Esophagus squamous epithelium (tissue), 5 donors: ENCODE measurements around the gene HECTD4. TPM values are rescaled to one million over a fixed set of nuclear protein-coding genes. Genes with fewer than 3 reads are reported as not detected.

Experiments
- DNase-seq: peaks from one replicate; lab custom pipeline; 2025; lab: John Stamatoyannopoulos, UW
- H3K27ac ChIP-seq, 4 donors: fragments of 200-600 bp; sonication (generic); one replicate each; pipeline ENCODE4 v1.5.1; 2016 to 2019; ENCODE audit warnings: mild to moderate bottlenecking in 1 of 4
- H3K27me3 ChIP-seq, 4 donors: fragments of 200-600 bp; sonication (generic); 1 replicate in 3 of 4; 2 replicates in 1 of 4; pipeline versions ENCODE4 v1.5.1 to v1.6.0; 2017 to 2021; ENCODE audit warnings: antibody characterized with exemption in 1 of 4
- H3K36me3 ChIP-seq, 3 donors: fragments of 200-600 bp; sonication (generic); one replicate each; pipeline ENCODE4 v1.5.1; 2016 to 2019
- H3K4me1 ChIP-seq, 3 donors: fragments of 200-600 bp; sonication (generic); one replicate each; pipeline ENCODE4 v1.5.1; 2017 to 2019
- H3K4me3 ChIP-seq, 4 donors: fragments of 200-600 bp; sonication (generic); 1 replicate in 3 of 4; 2 replicates in 1 of 4; pipeline ENCODE4 v1.5.1; 2016 to 2019; ENCODE audit warnings: mild to moderate bottlenecking in 2 of 4, moderate library complexity in 1 of 4
- H3K9me3 ChIP-seq, 3 donors: fragments of 200-600 bp; sonication (generic); one replicate each; pipeline ENCODE4 v1.5.1; 2016 to 2019
- POLR2A ChIP-seq, 4 donors: fragments of 450-650 bp; IDR thresholded peaks; one replicate each; pipeline ENCODE4 v1.6.1; 2017; ENCODE audit warnings: antibody characterized with exemption in 4 of 4, mild to moderate bottlenecking in 4 of 4, moderate library complexity in 3 of 4
- WGBS, 2 donors: methylation state at CpG; one replicate each; pipeline ENCODE4 v1.1.5; 2018; 5-methylcytosine and 5-hydroxymethylcytosine counted together
- intact Hi-C: fragments of 100-400 bp; cut with DNase I; formaldehyde crosslinking; loops from one replicate; pipeline ENCODE4 v1.15.0; 2022
- total RNA-seq, 4 donors: library from RNA; depleted of rRNA; stranded (reverse); fragments of >200 nt; gene quantifications; one replicate each; pipeline ENCODE4 v1.1.0, GENCODE V29; 2016
- TF ChIP-seq, protein P1 (sequence below), 6 experiments: fragments of 450-650 bp in 4 of 6; fragments of 200-600 bp in 2 of 6; sonication (generic) in 2 of 6; IDR thresholded peaks; one replicate each; pipeline ENCODE4 v1.5.1; 2016 to 2019; ENCODE audit warnings: antibody characterized with exemption in 6 of 6, mild to moderate bottlenecking in 4 of 6, moderate library complexity in 4 of 6
- donor health status: DM: yes; HTN: yes; CAD: no.

The HECTD4 gene
- total RNA-seq, 4 donors from 2014 or later = 15.4 to 53.4 (median 33.4) TPM

DNA sequence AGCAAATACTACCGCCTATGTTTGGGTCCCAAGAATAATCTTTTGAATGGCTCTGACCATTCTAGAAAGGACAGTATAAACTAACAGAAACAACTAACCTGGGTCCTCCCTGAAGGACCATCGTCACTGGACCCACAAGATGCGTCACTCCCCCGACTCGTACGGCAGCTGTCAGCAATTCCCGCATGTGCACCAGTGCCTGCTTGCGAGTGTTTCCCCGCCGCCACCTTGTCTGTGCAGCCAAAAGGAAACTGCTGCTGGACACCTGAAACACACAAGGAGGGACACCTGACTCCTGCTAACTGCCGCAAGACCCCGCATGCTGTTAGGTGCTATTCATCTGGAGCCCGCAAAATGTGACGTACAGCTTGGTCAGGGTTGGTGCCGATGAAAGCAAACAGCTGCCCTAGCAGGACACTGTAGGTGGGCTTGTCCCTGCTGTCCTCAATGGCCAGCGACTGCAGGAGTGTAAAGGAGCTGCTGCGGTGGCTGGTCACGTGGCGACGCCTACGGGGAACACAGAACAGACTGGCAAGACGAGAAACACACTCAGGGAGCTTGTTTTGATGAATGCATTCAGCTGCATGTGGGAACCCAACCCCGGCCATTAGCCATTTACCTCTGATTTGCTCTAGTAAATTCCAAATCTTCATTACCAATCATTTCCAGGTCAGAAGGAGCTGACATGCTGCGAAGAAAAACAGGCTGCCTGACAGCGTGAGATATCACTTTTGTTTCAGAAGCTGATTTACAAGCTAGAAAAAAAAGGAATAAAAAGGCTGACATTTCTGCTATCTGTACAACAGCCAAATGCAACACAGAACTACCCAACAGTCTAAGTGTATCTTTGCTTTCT, 138.7 kb downstream of the HECTD4 start:
- Histone ChIP-seq H3K27me3 (no peaks in the 10 kb centered on the region), H3K4me1 (no peaks in the 10 kb centered on the region), H3K27ac (no peak overlapping the region), H3K4me3 (no peak overlapping the region), H3K9me3 (no peaks in the 10 kb centered on the region), H3K36me3 (peaks cover 12 to 100% (median 29%) of the 10 kb centered on the region in 3 donors)
- 93 to 96% methylated on average over 21 to 24 of the region's 25 CpGs for WGBS, 2 donors
- DNase-seq = no peak
- intact Hi-C loops = no loop called here
- TF ChIP-seq POLR2A (IDR thresholded peaks at IDR 0.05) = no peak
- TF ChIP-seq, protein P1, sequence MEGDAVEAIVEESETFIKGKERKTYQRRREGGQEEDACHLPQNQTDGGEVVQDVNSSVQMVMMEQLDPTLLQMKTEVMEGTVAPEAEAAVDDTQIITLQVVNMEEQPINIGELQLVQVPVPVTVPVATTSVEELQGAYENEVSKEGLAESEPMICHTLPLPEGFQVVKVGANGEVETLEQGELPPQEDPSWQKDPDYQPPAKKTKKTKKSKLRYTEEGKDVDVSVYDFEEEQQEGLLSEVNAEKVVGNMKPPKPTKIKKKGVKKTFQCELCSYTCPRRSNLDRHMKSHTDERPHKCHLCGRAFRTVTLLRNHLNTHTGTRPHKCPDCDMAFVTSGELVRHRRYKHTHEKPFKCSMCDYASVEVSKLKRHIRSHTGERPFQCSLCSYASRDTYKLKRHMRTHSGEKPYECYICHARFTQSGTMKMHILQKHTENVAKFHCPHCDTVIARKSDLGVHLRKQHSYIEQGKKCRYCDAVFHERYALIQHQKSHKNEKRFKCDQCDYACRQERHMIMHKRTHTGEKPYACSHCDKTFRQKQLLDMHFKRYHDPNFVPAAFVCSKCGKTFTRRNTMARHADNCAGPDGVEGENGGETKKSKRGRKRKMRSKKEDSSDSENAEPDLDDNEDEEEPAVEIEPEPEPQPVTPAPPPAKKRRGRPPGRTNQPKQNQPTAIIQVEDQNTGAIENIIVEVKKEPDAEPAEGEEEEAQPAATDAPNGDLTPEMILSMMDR (IDR thresholded peaks at IDR 0.05) = no peak

DNA sequence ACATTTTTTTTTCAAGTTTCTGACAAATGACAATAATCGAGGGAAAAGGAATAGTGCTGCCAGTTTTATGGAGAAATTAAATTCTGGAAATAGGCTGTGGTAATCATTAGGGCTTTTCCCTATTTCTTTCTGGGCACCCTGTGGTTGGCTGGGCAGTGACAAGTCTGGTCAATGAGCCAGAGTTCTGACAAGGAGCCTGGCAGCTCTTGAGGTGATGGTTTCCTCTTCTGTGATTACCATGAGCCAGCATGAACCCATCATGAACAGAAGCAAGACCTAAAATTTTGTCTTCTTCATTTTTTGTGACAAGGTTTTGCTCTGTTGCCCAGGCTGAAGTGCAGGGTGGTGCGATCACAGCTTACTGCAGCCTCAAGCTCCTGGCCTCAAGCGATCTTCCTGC, 141.1 kb downstream of the HECTD4 start:
- no peak for TF ChIP-seq POLR2A (IDR thresholded peaks at IDR 0.05)
- TF ChIP-seq, protein P1 (IDR thresholded peaks at IDR 0.05) = no peak
- no peaks in the 10 kb centered on the region for H3K9me3 ChIP-seq
- H3K27ac ChIP-seq = no peak overlapping the region
- DNase-seq = no peak
- WGBS, 2 donors = 73 to 76% methylated on average over 3 of the region's 3 CpGs
- H3K27me3 ChIP-seq = no peaks in the 10 kb centered on the region
- H3K4me1 ChIP-seq = no peaks in the 10 kb centered on the region
- H3K4me3 ChIP-seq = no peak overlapping the region
- intact Hi-C loops = no loop called here
- H3K36me3 ChIP-seq = peaks cover 12 to 100% (median 31%) of the 10 kb centered on the region in 3 donors

DNA sequence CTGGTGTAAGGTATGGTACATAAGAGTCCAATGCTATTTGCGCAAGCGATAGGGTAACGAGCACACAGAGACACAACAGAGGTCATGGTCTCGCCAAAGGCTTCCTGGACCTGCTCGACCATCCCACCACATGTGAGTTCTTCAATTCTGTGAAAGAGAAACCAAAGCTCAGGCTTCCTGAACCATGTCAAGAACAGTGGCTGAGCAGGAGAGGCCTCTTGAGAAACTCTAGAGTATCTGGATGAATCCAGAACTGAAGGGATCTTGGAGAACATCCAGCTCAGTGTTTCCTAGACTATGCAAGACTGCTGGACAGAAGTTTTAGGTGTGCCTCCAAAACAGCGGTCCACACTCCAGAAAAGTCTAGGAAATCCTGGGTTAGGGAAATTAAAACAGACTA, 142.3 kb downstream of the HECTD4 start:
- intact Hi-C loops = no loop called here
- H3K36me3 ChIP-seq = peaks cover 13 to 100% (median 30%) of the 10 kb centered on the region in 3 donors
- DNase-seq = no peak
- H3K9me3 ChIP-seq = no peaks in the 10 kb centered on the region
- H3K27me3 ChIP-seq = no peaks in the 10 kb centered on the region
- H3K4me3 ChIP-seq = no peak overlapping the region
- TF ChIP-seq, protein P1 (IDR thresholded peaks at IDR 0.05) = no peak
- no peak for TF ChIP-seq POLR2A (IDR thresholded peaks at IDR 0.05)
- no peaks in the 10 kb centered on the region for H3K4me1 ChIP-seq
- H3K27ac ChIP-seq = no peak overlapping the region
- WGBS, 2 donors = 93 to 97% methylated on average over 6 of the region's 6 CpGs

DNA sequence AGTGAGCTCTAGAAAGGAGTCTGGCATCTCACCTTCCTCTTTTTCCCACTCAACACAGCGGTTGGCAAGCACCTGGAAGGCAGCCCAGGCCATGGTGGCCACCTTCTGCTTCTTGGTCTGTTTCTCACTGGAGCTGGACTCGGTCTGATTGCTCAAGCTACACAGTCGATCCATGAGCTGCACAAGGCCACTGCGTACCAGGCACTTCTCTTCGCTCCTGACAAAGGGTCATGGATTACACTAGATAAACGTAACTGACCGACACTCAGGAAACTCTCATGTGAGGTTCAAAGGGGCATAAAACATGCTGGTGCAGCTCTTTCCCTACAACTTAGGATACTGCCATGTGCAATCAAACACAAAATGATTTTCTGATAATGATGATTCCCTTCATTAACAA, 143.2 kb downstream of the HECTD4 start:
- Histone ChIP-seq H3K4me3 (no peak overlapping the region), H3K27ac (no peak overlapping the region), H3K27me3 (no peaks in the 10 kb centered on the region), H3K4me1 (no peaks in the 10 kb centered on the region), H3K9me3 (no peaks in the 10 kb centered on the region), H3K36me3 (peaks cover 22 to 100% (median 30%) of the 10 kb centered on the region in 3 donors)
- TF ChIP-seq POLR2A (IDR thresholded peaks at IDR 0.05) = no peak
- TF ChIP-seq, protein P1 (IDR thresholded peaks at IDR 0.05) = no peak
- no peak for DNase-seq
- intact Hi-C loops = no loop called here
- WGBS, 2 donors = 92 to 96% methylated on average over 7 of the region's 7 CpGs

DNA sequence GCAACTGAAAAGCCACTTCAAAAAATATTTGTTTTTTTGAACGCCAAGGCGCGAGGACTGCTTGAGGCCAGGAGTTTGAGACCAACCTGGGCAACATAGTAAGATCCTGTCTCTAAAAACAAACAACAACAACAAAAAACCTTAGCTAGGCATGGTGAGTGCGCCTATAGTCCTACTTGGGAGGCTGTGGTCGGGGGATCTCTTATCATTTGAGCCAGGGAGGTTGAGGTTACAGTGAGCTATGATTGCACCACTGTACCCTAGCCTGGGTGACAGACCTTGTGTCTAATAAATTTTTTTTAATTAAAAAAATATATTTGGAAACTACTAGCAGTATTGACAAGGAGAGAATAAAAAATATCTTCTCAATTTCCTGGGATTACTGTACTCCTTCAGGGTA, 143.8 kb downstream of the HECTD4 start:
- H3K4me1 ChIP-seq = no peaks in the 10 kb centered on the region
- TF ChIP-seq, protein P1 (IDR thresholded peaks at IDR 0.05) = no peak
- no peak for TF ChIP-seq POLR2A (IDR thresholded peaks at IDR 0.05)
- no peaks in the 10 kb centered on the region for H3K9me3 ChIP-seq
- no peaks in the 10 kb centered on the region for H3K27me3 ChIP-seq
- H3K36me3 ChIP-seq = peaks cover 20 to 100% (median 28%) of the 10 kb centered on the region in 3 donors
- H3K27ac ChIP-seq = no peak overlapping the region
- intact Hi-C loops = no loop called here
- DNase-seq = no peak
- no peak overlapping the region for H3K4me3 ChIP-seq
- 93 to 94% methylated on average over 5 of the region's 5 CpGs for WGBS, 2 donors
